ENCODE results near the gene DNAJB7. TPM values are rescaled to one million over a fixed set of nuclear protein-coding genes. Genes with fewer than 3 reads are reported as not detected.

The DNAJB7 gene
- total RNA-seq = not detected in 2 replicates

DNA sequence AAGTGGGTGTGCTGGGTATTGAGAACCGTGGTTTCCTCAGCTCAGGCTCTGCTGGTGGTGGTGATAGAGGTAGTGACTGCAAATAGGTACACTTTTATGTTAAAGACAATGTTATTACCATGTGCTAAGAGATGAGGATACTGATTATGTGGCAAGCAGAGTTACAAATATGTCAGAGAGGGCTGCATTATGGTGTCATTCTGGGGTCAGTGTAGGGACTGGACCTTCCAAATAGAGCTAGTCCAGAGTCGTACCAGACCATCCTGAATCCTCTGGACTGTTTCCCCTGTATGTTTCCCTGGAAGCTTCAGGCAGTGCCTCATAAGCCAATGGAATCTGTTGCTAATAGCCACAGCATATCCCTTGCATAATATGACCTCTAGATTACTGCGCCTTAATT is at the start of gene DNAJB7:
Gene DNAJB7 (minus strand): TSS at position 101 of the 400 bp plus-strand sequence. CDS start 119 bp downstream, outside the sequence.
- TF ChIP-seq, protein P1, sequence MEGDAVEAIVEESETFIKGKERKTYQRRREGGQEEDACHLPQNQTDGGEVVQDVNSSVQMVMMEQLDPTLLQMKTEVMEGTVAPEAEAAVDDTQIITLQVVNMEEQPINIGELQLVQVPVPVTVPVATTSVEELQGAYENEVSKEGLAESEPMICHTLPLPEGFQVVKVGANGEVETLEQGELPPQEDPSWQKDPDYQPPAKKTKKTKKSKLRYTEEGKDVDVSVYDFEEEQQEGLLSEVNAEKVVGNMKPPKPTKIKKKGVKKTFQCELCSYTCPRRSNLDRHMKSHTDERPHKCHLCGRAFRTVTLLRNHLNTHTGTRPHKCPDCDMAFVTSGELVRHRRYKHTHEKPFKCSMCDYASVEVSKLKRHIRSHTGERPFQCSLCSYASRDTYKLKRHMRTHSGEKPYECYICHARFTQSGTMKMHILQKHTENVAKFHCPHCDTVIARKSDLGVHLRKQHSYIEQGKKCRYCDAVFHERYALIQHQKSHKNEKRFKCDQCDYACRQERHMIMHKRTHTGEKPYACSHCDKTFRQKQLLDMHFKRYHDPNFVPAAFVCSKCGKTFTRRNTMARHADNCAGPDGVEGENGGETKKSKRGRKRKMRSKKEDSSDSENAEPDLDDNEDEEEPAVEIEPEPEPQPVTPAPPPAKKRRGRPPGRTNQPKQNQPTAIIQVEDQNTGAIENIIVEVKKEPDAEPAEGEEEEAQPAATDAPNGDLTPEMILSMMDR (IDR thresholded peaks at IDR 0.05; ENCODE audit: insufficient read depth, low read depth, low read length) = no peak
- DNase-seq (ENCODE audit: low read depth) = no peak
- H3K4me3 ChIP-seq (ENCODE audit: low read depth, low read length) = no peak within 1 kb of the TSS

DNA sequence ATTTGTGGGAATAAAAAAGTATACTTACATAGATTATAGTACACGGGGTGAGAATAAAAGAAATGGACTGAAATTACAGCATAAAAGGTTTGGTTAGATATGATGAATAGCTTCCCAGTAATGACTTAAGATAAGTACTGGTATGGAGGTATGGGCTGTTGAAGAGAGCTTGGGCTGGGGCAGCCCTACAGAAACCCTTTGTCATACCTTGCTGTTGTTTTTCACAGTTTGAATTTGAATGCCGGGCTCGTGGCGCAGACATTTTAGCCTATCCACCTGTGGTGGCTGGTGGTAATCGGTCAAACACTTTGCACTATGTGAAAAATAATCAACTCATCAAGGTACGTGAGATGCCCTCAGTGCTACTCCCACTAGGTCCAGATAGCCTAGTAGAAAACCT is 47.0 kb upstream of the DNAJB7 start:
- no peak overlapping the region for H3K4me3 ChIP-seq (ENCODE audit: low read depth, low read length)
- TF ChIP-seq, protein P1 (IDR thresholded peaks at IDR 0.05; ENCODE audit: insufficient read depth, low read depth, low read length) = no peak
- DNase-seq (ENCODE audit: low read depth) = no peak

DNA sequence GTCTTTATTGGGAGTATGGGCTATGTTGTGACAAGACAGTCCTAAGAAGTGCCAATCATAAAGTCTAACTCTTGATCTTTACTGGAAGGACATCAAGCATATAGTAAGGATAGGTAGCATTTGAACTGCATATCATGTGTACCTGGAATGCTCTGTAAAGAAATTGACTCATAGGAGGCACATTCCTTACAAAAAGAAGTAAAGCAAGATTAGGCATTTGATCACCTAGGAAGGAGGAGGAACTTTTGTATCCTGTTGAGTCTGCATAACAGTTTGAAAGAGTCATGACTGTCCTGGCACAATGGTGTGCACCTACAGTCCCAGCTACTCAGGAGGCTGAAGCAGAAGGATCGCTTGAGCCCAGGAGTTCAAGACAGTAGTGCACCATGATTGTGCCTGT is 42.2 kb upstream of the DNAJB7 start:
- H3K4me3 ChIP-seq (ENCODE audit: low read depth, low read length) = no peak overlapping the region
- TF ChIP-seq, protein P1 (IDR thresholded peaks at IDR 0.05; ENCODE audit: insufficient read depth, low read depth, low read length) = no peak
- no peak for DNase-seq (ENCODE audit: low read depth)

DNA sequence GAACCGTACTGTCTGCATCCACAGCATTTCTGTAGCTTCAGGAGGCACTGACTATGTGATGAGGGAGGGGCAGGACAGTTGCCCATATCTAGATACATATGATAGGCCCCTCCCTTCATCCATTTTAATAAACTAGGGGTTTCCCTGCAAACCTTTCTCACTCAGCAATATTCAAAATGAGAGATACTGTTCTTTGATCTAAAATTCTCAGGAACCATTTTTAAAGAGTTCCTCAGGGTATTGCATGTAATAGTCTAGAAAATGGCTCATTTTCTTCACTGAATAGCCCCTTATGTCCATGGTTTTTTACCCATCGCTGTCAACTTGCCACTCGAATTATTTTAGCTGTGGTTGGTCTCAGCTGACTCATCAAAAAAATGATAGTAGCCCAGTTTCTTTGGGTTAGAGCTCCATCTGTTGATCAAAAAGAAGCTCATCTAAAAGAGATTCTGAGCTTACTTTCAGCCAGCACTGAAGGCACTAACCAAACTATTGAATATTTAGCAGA is 37.0 kb upstream of the DNAJB7 start:
- H3K4me3 ChIP-seq (ENCODE audit: low read depth, low read length) = no peak overlapping the region
- DNase-seq (ENCODE audit: low read depth) = peak; percentile 76
- TF ChIP-seq, protein P1 (IDR thresholded peaks at IDR 0.05; ENCODE audit: insufficient read depth, low read depth, low read length) = peak; percentile 63

DNA sequence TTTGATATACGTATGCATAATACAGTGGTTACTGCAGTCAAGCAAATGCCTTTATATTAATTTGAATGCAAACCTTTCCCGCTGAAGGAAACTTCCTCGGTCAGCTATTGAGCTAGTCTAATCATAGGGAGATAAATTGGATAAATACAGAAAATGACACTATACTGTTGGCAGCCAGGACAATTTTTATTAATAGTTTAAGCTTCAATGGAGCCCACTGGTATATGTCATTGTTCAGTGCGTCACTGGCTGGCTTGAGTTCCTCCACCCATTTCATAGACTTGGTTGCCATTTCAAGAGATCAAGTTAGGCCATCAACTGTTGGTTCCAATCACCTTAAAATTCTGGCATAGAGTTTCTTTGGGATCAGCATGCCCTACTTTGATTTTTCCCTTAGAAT is 32.5 kb upstream of the DNAJB7 start:
- TF ChIP-seq, protein P1 (IDR thresholded peaks at IDR 0.05; ENCODE audit: insufficient read depth, low read depth, low read length) = no peak
- DNase-seq (ENCODE audit: low read depth) = no peak
- H3K4me3 ChIP-seq (ENCODE audit: low read depth, low read length) = no peak overlapping the region

DNA sequence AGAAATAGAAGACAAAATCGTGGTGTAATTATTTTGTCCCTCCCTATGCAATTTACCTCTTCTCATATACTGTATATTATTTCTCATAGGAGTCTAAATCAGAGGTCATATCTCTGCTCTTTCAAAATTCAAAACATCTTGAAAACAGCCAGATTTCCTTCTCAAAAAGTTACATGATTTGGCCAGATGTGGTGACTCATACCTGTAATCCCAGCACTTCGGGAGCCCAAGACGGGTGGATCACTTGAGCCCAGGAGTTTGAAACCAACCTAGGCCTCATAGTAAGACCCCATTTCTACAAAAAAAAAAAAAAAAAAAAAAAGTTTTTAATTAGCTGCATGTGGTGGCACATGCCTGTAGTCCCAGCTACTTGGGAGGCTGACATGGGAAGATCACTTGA is 29.0 kb upstream of the DNAJB7 start:
- peak; percentile 70 for DNase-seq (ENCODE audit: low read depth)
- TF ChIP-seq, protein P1 (IDR thresholded peaks at IDR 0.05; ENCODE audit: insufficient read depth, low read depth, low read length) = no peak
- H3K4me3 ChIP-seq (ENCODE audit: low read depth, low read length) = no peak overlapping the region

DNA sequence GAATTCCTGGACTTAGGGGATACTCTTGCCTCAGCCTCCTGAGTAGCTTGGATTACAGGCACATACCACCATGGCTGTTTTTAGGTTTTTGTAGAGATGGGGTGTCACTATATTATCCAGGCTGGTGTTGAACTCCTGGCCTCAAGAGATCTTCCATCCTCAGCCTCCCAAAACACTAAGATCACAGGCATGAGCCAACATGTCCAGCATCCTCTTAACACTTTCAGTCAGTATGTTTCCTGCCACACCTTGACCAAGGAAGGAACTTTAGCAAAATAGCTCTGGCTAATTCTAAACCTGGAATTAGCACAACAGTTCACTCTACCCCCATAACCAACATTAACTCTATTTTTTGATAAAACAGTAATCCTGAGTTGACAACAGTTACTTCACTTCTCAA is 27.2 kb upstream of the DNAJB7 start:
- DNase-seq (ENCODE audit: low read depth) = no peak
- H3K4me3 ChIP-seq (ENCODE audit: low read depth, low read length) = no peak overlapping the region
- TF ChIP-seq, protein P1 (IDR thresholded peaks at IDR 0.05; ENCODE audit: insufficient read depth, low read depth, low read length) = no peak

Data from fibroblast of villous mesenchyme (primary cell).